Stomach (tissue), 9 donors: ENCODE results near the gene HIF1A. TPM values are rescaled to one million over a fixed set of nuclear protein-coding genes. Genes with fewer than 3 reads are reported as not detected.
"Not testable (repeated sequence)": the region's sequence is repeated elsewhere in the genome, so short reads cannot be mapped to it uniquely, and the experiment has no call there.

Source experiments
- DNase-seq, 2 donors: peaks; one replicate each; pipeline versions ENCODE4 v3.0.0 to v3.0.0-alpha.2; 2013 to 2019
- H3K27ac ChIP-seq, 5 donors: fragments of 200-600 bp in 4 of 5; sonication (generic) in 4 of 5; one replicate each; pipeline ENCODE4 v1.5.1; 2013 to 2019; ENCODE audit warnings: mild to moderate bottlenecking in 1 of 5, moderate library complexity in 1 of 5
- H3K27me3 ChIP-seq, 3 donors: fragments of 200-600 bp; sonication (generic); one replicate each; pipeline ENCODE4 v1.5.1; 2017 to 2019; ENCODE audit warnings: mixed run types in 1 of 3
- H3K36me3 ChIP-seq, 4 donors: fragments of 200-600 bp; sonication (generic); 1 replicate in 3 of 4; 2 replicates in 1 of 4; pipeline ENCODE4 v1.5.1; 2016 to 2019
- H3K4me1 ChIP-seq, 4 donors: fragments of 200-600 bp; sonication (generic); one replicate each; pipeline ENCODE4 v1.5.1; 2016 to 2019
- H3K4me3 ChIP-seq, 4 donors: fragments of 200-600 bp; sonication (generic) in 3 of 4; one replicate each; pipeline ENCODE4 v1.5.1; 2016 to 2019; ENCODE audit warnings: mild to moderate bottlenecking in 1 of 4
- H3K9me3 ChIP-seq, 4 donors: fragments of 200-600 bp; sonication (generic); one replicate each; pipeline ENCODE4 v1.5.1; 2016 to 2019
- CTCF ChIP-seq, 7 experiments: fragments of 450-650 bp in 4 of 7; fragments of 200-600 bp in 3 of 7; sonication (generic) in 3 of 7; IDR thresholded peaks; one replicate each; pipeline ENCODE4 v1.5.1; 2016 to 2019; ENCODE audit warnings: antibody characterized with exemption in 7 of 7, control low read depth in 2 of 7, mild to moderate bottlenecking in 1 of 7
- EP300 ChIP-seq: sonication (generic); formaldehyde crosslinking; IDR thresholded peaks from one replicate; pipeline ENCODE4 v1.6.1; 2017; ENCODE audit warnings: antibody characterized with exemption
- POLR2A ChIP-seq, 4 donors: fragments of 450-650 bp; IDR thresholded peaks; one replicate each; pipeline ENCODE4 v1.6.1; 2016; ENCODE audit warnings: antibody characterized with exemption in 4 of 4, control low read depth in 2 of 4, mild to moderate bottlenecking in 1 of 4, moderate library complexity in 1 of 4
- POLR2AphosphoS5 ChIP-seq, 3 donors: sonication (generic); formaldehyde crosslinking; IDR thresholded peaks; one replicate each; pipeline ENCODE4 v1.6.1; 2016; ENCODE audit warnings: antibody characterized with exemption in 3 of 3
- WGBS, 5 donors: extraction: QIAGEN DNeasy Blood & Tissue Kit in 3 of 5; methylation state at CpG; one replicate each; pipeline versions ENCODE4 v1.1.5 to v1.1.7; 2013 to 2018; 5-methylcytosine and 5-hydroxymethylcytosine counted together
- intact Hi-C: fragments of 100-400 bp; cut with DNase I; formaldehyde crosslinking; loops from one replicate; pipeline ENCODE4 v1.15.1; 2023; ENCODE audit warnings: low total_unique reads
- polyA plus RNA-seq, 3 donors: library from polyadenylated mRNA; stranded (reverse); fragments of 200-250 nt; gene quantifications; one replicate each; pipeline ENCODE4 v1.2.3, GENCODE V29; 2013
- total RNA-seq, 5 donors: library from RNA; depleted of rRNA; stranded (reverse); fragments of >200 nt; gene quantifications; one replicate each; pipeline versions ENCODE4 v1.1.0 to v1.2.3, GENCODE V29; 2014 to 2016
- donor health status: healthy with polysubstance abuse.
- donor health status: Bipolar disorder and iron deficiency.
- donor health status: healthy.

The HIF1A gene
- total and polyA plus RNA-seq, 8 donors = 26.4 to 192 (median 77.8) TPM

- intact Hi-C loops = no loop called here
- no peak for TF ChIP-seq CTCF (IDR thresholded peaks at IDR 0.05)
- TF ChIP-seq EP300 = no peak
- no peak for TF ChIP-seq POLR2AphosphoS5 (IDR thresholded peaks at IDR 0.05)
- TF ChIP-seq POLR2A (IDR thresholded peaks at IDR 0.05) = no peak
- Histone ChIP-seq H3K27ac (no peak overlapping the region), H3K4me1 (peaks cover 0 to 14% (median 4%) of the 10 kb centered on the region in 4 donors), H3K4me3 (no peak overlapping the region), H3K27me3 (no peaks in the 10 kb centered on the region), H3K36me3 (no peaks in the 10 kb centered on the region), H3K9me3 (no peaks in the 10 kb centered on the region)
- DNase-seq = no peak
- WGBS, 5 donors = 75 to 97% (median 89%) methylated on average over 1 of the region's 1 CpG
These were observed 41.3 kb upstream of the HIF1A start for GRCh38 chr14:61654026-61654425.

- Histone ChIP-seq H3K36me3 (no peaks in the 10 kb centered on the region), H3K4me3 (no peak overlapping the region), H3K4me1 (peaks cover 0 to 14% (median 6%) of the 10 kb centered on the region in 4 donors), H3K27me3 (no peaks in the 10 kb centered on the region), H3K9me3 (no peaks in the 10 kb centered on the region), H3K27ac (no peak overlapping the region)
- 81 to 89% (median 88%) methylated on average over 3 of the region's 3 CpGs for WGBS, 5 donors
- intact Hi-C loops = no loop called here
- TF ChIP-seq CTCF (IDR thresholded peaks at IDR 0.05) = no peak
- no peak for TF ChIP-seq POLR2AphosphoS5 (IDR thresholded peaks at IDR 0.05)
- TF ChIP-seq EP300 = no peak
- no peak for TF ChIP-seq POLR2A (IDR thresholded peaks at IDR 0.05)
- no peak for DNase-seq
These were observed 39.5 kb upstream of the HIF1A start for GRCh38 chr14:61655777-61656176.

- 93 to 100% (median 96%) methylated on average over 4 of the region's 4 CpGs for WGBS, 5 donors
- intact Hi-C loops = no loop called here
- Histone ChIP-seq H3K9me3 (no peaks in the 10 kb centered on the region), H3K27ac (no peak overlapping the region), H3K4me1 (peaks cover 0 to 20% (median 6%) of the 10 kb centered on the region in 4 donors), H3K4me3 (no peak overlapping the region), H3K27me3 (no peaks in the 10 kb centered on the region), H3K36me3 (no peaks in the 10 kb centered on the region)
- TF ChIP-seq EP300 = no peak
- TF ChIP-seq POLR2AphosphoS5 (IDR thresholded peaks at IDR 0.05) = no peak
- TF ChIP-seq POLR2A (IDR thresholded peaks at IDR 0.05) = no peak
- TF ChIP-seq CTCF (IDR thresholded peaks at IDR 0.05) = no peak
- DNase-seq = no peak
These were observed 39.0 kb upstream of the HIF1A start for GRCh38 chr14:61656341-61656740.

GRCh38 chr14:61658111-61658510 is 37.2 kb upstream of the HIF1A start:
- 71 to 100% (median 88%) methylated on average over 1 to 3 of the region's 3 CpGs for WGBS, 5 donors
- intact Hi-C loops, DNase-seq: not testable (repeated sequence)

GRCh38 chr14:61659582-61659981 is 35.7 kb upstream of the HIF1A start:
- intact Hi-C loops = no loop called here
- 72 to 98% (median 93%) methylated on average over 2 of the region's 2 CpGs for WGBS, 5 donors
- no peak for TF ChIP-seq POLR2A (IDR thresholded peaks at IDR 0.05)
- TF ChIP-seq POLR2AphosphoS5 (IDR thresholded peaks at IDR 0.05) = no peak
- no peak for TF ChIP-seq EP300
- no peak for TF ChIP-seq CTCF (IDR thresholded peaks at IDR 0.05)

More at GRCh38 chr14:61658111-61658510, 37.2 kb upstream of the HIF1A start:
- H3K4me1 ChIP-seq = peaks cover 8 to 35% (median 15%) of the 10 kb centered on the region in 4 donors
- not testable (repeated sequence) for H3K27ac ChIP-seq, H3K9me3 ChIP-seq, H3K27me3 ChIP-seq, H3K4me3 ChIP-seq, H3K36me3 ChIP-seq

More at GRCh38 chr14:61659582-61659981, 35.7 kb upstream of the HIF1A start:
- Histone ChIP-seq H3K27me3 (no peaks in the 10 kb centered on the region), H3K9me3 (no peaks in the 10 kb centered on the region), H3K4me1 (peaks cover 8 to 25% (median 11%) of the 10 kb centered on the region in 4 donors), H3K36me3 (no peaks in the 10 kb centered on the region), H3K27ac (no peak overlapping the region), H3K4me3 (no peak overlapping the region)
- DNase-seq = no peak
